Sigmoid colon (tissue), 7 donors: ENCODE measurements around the gene POLH. TPM values are rescaled to one million over a fixed set of nuclear protein-coding genes. Genes with fewer than 3 reads are reported as not detected.
"Not testable (repeated sequence)": the region's sequence is repeated elsewhere in the genome, so short reads cannot be mapped to it uniquely, and the experiment has no call there.

Experiments
- DNase-seq: peaks from one replicate; pipeline ENCODE4 v3.0.0-alpha.2; 2019
- H3K27ac ChIP-seq, 4 donors: fragments of 200-600 bp; sonication (generic); one replicate each; pipeline ENCODE4 v1.5.1; 2016 to 2019; ENCODE audit warnings: mild to moderate bottlenecking in 1 of 4
- H3K27me3 ChIP-seq, 3 donors: fragments of 200-600 bp; sonication (generic); one replicate each; pipeline ENCODE4 v1.5.1; 2019; ENCODE audit warnings: mild to moderate bottlenecking in 1 of 3
- H3K36me3 ChIP-seq, 4 donors: fragments of 200-600 bp; sonication (generic); one replicate each; pipeline ENCODE4 v1.5.1; 2016 to 2019
- H3K4me1 ChIP-seq, 4 donors: fragments of 200-600 bp; sonication (generic); one replicate each; pipeline ENCODE4 v1.5.1; 2017 to 2019
- H3K4me3 ChIP-seq, 4 donors: fragments of 200-600 bp; sonication (generic); one replicate each; pipeline ENCODE4 v1.5.1; 2017 to 2019; ENCODE audit warnings: mild to moderate bottlenecking in 2 of 4, moderate library complexity in 1 of 4
- H3K9me3 ChIP-seq, 4 donors: fragments of 200-600 bp in 3 of 4; sonication (generic) in 3 of 4; one replicate each; pipeline versions ENCODE4 v1.5.1 to v1.6.1; 2013 to 2019
- CTCF ChIP-seq, 4 experiments: fragments of 450-650 bp in 3 of 4; fragments of 200-600 bp in 1 of 4; IDR thresholded peaks; one replicate each; pipeline ENCODE4 v1.5.1; 2016 to 2019; ENCODE audit warnings: antibody characterized with exemption in 4 of 4, mild to moderate bottlenecking in 3 of 4, moderate library complexity in 2 of 4
- EP300 ChIP-seq, 4 donors: sonication (generic); formaldehyde crosslinking; IDR thresholded peaks; one replicate each; pipeline ENCODE4 v1.6.1; 2017; ENCODE audit warnings: antibody characterized with exemption in 4 of 4
- POLR2A ChIP-seq, 2 donors: fragments of 450-650 bp; IDR thresholded peaks; one replicate each; pipeline ENCODE4 v1.6.1; 2016; ENCODE audit warnings: antibody characterized with exemption in 2 of 2, mild to moderate bottlenecking in 2 of 2, moderate library complexity in 2 of 2
- POLR2AphosphoS5 ChIP-seq, 4 donors: sonication (generic); formaldehyde crosslinking; IDR thresholded peaks; one replicate each; pipeline ENCODE4 v1.6.1; 2017; ENCODE audit warnings: antibody characterized with exemption in 4 of 4
- WGBS, 2 donors: extraction: QIAGEN DNeasy Blood & Tissue Kit; methylation state at CpG; one replicate each; pipeline ENCODE4 v1.1.7; 2013; 5-methylcytosine and 5-hydroxymethylcytosine counted together
- intact Hi-C: fragments of 100-400 bp; cut with DNase I; formaldehyde crosslinking; loops from one replicate; pipeline ENCODE4 v1.15.1; 2023
- polyA plus RNA-seq, 3 donors: library from polyadenylated mRNA; stranded (reverse); fragments of 200-250 nt; gene quantifications; one replicate each; pipeline ENCODE4 v1.2.3, GENCODE V29; 2013
- total RNA-seq, 4 donors: library from RNA; depleted of rRNA; stranded (reverse); fragments of >200 nt; gene quantifications; one replicate each; pipeline ENCODE4 v1.1.0, GENCODE V29; 2016
- donor health status: healthy with polysubstance abuse.
- donor health status: Bipolar disorder and iron deficiency.
- donor health status: healthy.

Gene POLH
- total and polyA plus RNA-seq, 7 donors, result 1.8 to 7.8 (median 5.0) TPM

GRCh38 chr6:43582911-43583310 is 6.9 kb downstream of the POLH start:
- Histone ChIP-seq H3K27me3 (no peaks in the 10 kb centered on the region), H3K9me3 (no peaks in the 10 kb centered on the region), H3K36me3 (peaks cover 0 to 58% (median 19%) of the 10 kb centered on the region in 4 donors), H3K27ac (no peak overlapping the region), H3K4me3 (no peak overlapping the region), H3K4me1 (peaks cover 0 to 5% (median under 1%) of the 10 kb centered on the region in 4 donors)
- TF ChIP-seq EP300 (IDR thresholded peaks at IDR 0.05) (no peak), CTCF (IDR thresholded peaks at IDR 0.05) (no peak), POLR2AphosphoS5 (IDR thresholded peaks at IDR 0.05) (no peak), POLR2A (IDR thresholded peaks at IDR 0.05) (no peak)
- intact Hi-C loops, result no loop called here
- no peak for DNase-seq
- 87 to 89% methylated on average over 5 of the region's 5 CpGs for WGBS, 2 donors

- WGBS, 2 donors, result 87 to 91% methylated on average over 7 of the region's 7 CpGs
- H3K4me3 ChIP-seq, result no peak overlapping the region
- H3K27ac ChIP-seq, result no peak overlapping the region
- H3K9me3 ChIP-seq, result no peaks in the 10 kb centered on the region
- TF ChIP-seq POLR2AphosphoS5 (IDR thresholded peaks at IDR 0.05) (no peak), EP300 (IDR thresholded peaks at IDR 0.05) (no peak), POLR2A (IDR thresholded peaks at IDR 0.05) (no peak), CTCF (IDR thresholded peaks at IDR 0.05) (no peak)
- intact Hi-C loops, result no loop called here
- no peak for DNase-seq
- H3K4me1 ChIP-seq, result no peaks in the 10 kb centered on the region
- H3K36me3 ChIP-seq, result peaks cover 0 to 78% (median 19%) of the 10 kb centered on the region in 4 donors
- H3K27me3 ChIP-seq, result no peaks in the 10 kb centered on the region
Measured at GRCh38 chr6:43584892-43585570, 9.0 kb downstream of the POLH start.

GRCh38 chr6:43588194-43588593 is 12.2 kb downstream of the POLH start:
- 98% methylated on average over 5 of the region's 5 CpGs for WGBS, 2 donors
- H3K4me1 ChIP-seq, result no peaks in the 10 kb centered on the region
- H3K27me3 ChIP-seq, result no peaks in the 10 kb centered on the region
- H3K9me3 ChIP-seq, result no peaks in the 10 kb centered on the region
- DNase-seq, result no peak
- intact Hi-C loops, result no loop called here
- H3K4me3 ChIP-seq, result no peak overlapping the region
- no peak overlapping the region for H3K27ac ChIP-seq
- TF ChIP-seq CTCF (IDR thresholded peaks at IDR 0.05) (no peak), POLR2AphosphoS5 (IDR thresholded peaks at IDR 0.05) (no peak), POLR2A (IDR thresholded peaks at IDR 0.05) (no peak), EP300 (IDR thresholded peaks at IDR 0.05) (no peak)
- H3K36me3 ChIP-seq, result peaks cover 0 to 68% (median 19%) of the 10 kb centered on the region in 4 donors

- H3K4me1 ChIP-seq, H3K27ac ChIP-seq, H3K4me3 ChIP-seq, DNase-seq, intact Hi-C loops, H3K9me3 ChIP-seq, H3K27me3 ChIP-seq: not testable (repeated sequence)
- peaks cover 0 to 55% (median 13%) of the 10 kb centered on the region in 4 donors for H3K36me3 ChIP-seq
- 96 to 100% methylated on average over 1 of the region's 1 CpG for WGBS, 2 donors
Measured at GRCh38 chr6:43589564-43589963, 13.6 kb downstream of the POLH start.

- H3K36me3 ChIP-seq, result peaks cover 0 to 24% (median 0%) of the 10 kb centered on the region in 4 donors
- no peaks in the 10 kb centered on the region for H3K4me1 ChIP-seq
- H3K4me3 ChIP-seq, result no peak overlapping the region
- DNase-seq, result no peak
- H3K27me3 ChIP-seq, result no peaks in the 10 kb centered on the region
- TF ChIP-seq EP300 (IDR thresholded peaks at IDR 0.05) (no peak), POLR2A (IDR thresholded peaks at IDR 0.05) (no peak), POLR2AphosphoS5 (IDR thresholded peaks at IDR 0.05) (no peak), CTCF (IDR thresholded peaks at IDR 0.05) (no peak)
- H3K9me3 ChIP-seq, result no peaks in the 10 kb centered on the region
- intact Hi-C loops, result no loop called here
- WGBS, 2 donors, result 91 to 93% methylated on average over 1 of the region's 1 CpG
- H3K27ac ChIP-seq, result no peak overlapping the region
Measured at GRCh38 chr6:43593938-43594337, 18.0 kb downstream of the POLH start.
